Putamen (tissue), 1 donor: ENCODE results near the gene FUT4.
"Not testable (repeated sequence)": the region's sequence is repeated elsewhere in the genome, so short reads cannot be mapped to it uniquely, and the experiment has no call there.

Source experiments
- DNase-seq: peaks from one replicate; pipeline ENCODE4 v3.0.0-alpha.2; 2016; ENCODE audit warnings: low spot score

The FUT4 gene

GRCh38 chr11:94543695-94544645 is at the start of gene FUT4:
FUT4 (plus strand) TSS chr11:94543921; CDS start chr11:94544134, 213 bp downstream.
- peak; percentile 71 for DNase-seq

- DNase-seq: no peak
Observed at GRCh38 chr11:94494126-94494680, 49.5 kb upstream of the FUT4 start.

- no peak for DNase-seq
Observed at GRCh38 chr11:94500181-94500580, 43.5 kb upstream of the FUT4 start.

GRCh38 chr11:94501522-94501921 is 42.2 kb upstream of the FUT4 start:
- no peak for DNase-seq

- DNase-seq: no peak
Observed at GRCh38 chr11:94504689-94505293, 38.9 kb upstream of the FUT4 start.

GRCh38 chr11:94506513-94506912 is 37.2 kb upstream of the FUT4 start:
- DNase-seq: not testable (repeated sequence)

GRCh38 chr11:94507485-94507884 is 36.2 kb upstream of the FUT4 start:
- DNase-seq: no peak

- no peak for DNase-seq
Observed at GRCh38 chr11:94511932-94512781, 31.6 kb upstream of the FUT4 start, which contains the start of gene C11orf97. C11orf97 (plus strand) TSS chr11:94512461; CDS start chr11:94512529, 68 bp downstream.

- DNase-seq: no peak
Observed at GRCh38 chr11:94513091-94513490, 30.6 kb upstream of the FUT4 start.

GRCh38 chr11:94515398-94515797 is 28.3 kb upstream of the FUT4 start:
- no peak for DNase-seq

GRCh38 chr11:94516725-94517124 is 27.0 kb upstream of the FUT4 start:
- DNase-seq: no peak

GRCh38 chr11:94518300-94518699 is 25.4 kb upstream of the FUT4 start:
- no peak for DNase-seq

- no peak for DNase-seq
Observed at GRCh38 chr11:94519478-94520084, 24.1 kb upstream of the FUT4 start.

- no peak for DNase-seq
Observed at GRCh38 chr11:94521684-94522083, 22.0 kb upstream of the FUT4 start.

GRCh38 chr11:94524341-94524740 is 19.4 kb upstream of the FUT4 start:
- DNase-seq: no peak

GRCh38 chr11:94525546-94526324 is 18.0 kb upstream of the FUT4 start:
- no peak for DNase-seq

- DNase-seq: no peak
Observed at GRCh38 chr11:94526645-94527438, 16.9 kb upstream of the FUT4 start.

GRCh38 chr11:94528551-94528950 is 15.2 kb upstream of the FUT4 start:
- no peak for DNase-seq

- DNase-seq: no peak
Observed at GRCh38 chr11:94532211-94532610, 11.5 kb upstream of the FUT4 start.

GRCh38 chr11:94533206-94533605 is 10.5 kb upstream of the FUT4 start:
- DNase-seq: no peak
